GM12891 (cell line): ENCODE results near the gene MBD5.

Experiments
- DNase-seq: peaks from one replicate; pipeline ENCODE4 v3.0.0; 2011; ENCODE audit warnings: low spot score; ENCODE audit not compliant: insufficient read length
- FAIRE-seq: peaks from 2 replicates; lab custom pipeline; 2011; peaks lifted over from hg19 to GRCh38; lab: Jason Lieb, UNC
- PAX5 ChIP-seq: IDR thresholded peaks from 2 replicates; pipeline ENCODE4 v1.6.1; 2011; ENCODE audit warnings: low read length, moderate library complexity, mild to moderate bottlenecking; ENCODE audit not compliant: insufficient read depth, severe bottlenecking
- POLR2A ChIP-seq: IDR thresholded peaks from 2 replicates; pipeline ENCODE4 v1.6.1; 2011; ENCODE audit warnings: low read depth, low read length, control low read depth
- POLR2AphosphoS5 ChIP-seq: IDR thresholded peaks from 2 replicates; pipeline ENCODE4 v1.6.1; 2011; ENCODE audit warnings: low read depth, low read length, control low read depth
- POU2F2 ChIP-seq: IDR thresholded peaks from 2 replicates; pipeline ENCODE4 v1.6.1; 2011; ENCODE audit warnings: low read depth, mild to moderate bottlenecking, control low read depth, low read length, moderate library complexity
- SPI1 ChIP-seq: IDR thresholded peaks from 2 replicates; pipeline ENCODE4 v1.6.1; 2011; ENCODE audit warnings: low read depth, low read length, control low read depth
- TAF1 ChIP-seq: IDR thresholded peaks from 2 replicates; pipeline ENCODE4 v1.6.1; 2011; ENCODE audit warnings: low read depth, low read length, control low read depth

Gene MBD5

GRCh38 chr2:148553332-148553887 lies 532.5 kb downstream of the MBD5 start:
- TF ChIP-seq POU2F2, result no peak
- TF ChIP-seq SPI1, result no peak
- no peak for TF ChIP-seq POLR2AphosphoS5
- TF ChIP-seq TAF1, result no peak
- no peak for TF ChIP-seq PAX5
- TF ChIP-seq POLR2A, result no peak
- DNase-seq, result no peak
- peak; percentile 33 for FAIRE-seq

DNA sequence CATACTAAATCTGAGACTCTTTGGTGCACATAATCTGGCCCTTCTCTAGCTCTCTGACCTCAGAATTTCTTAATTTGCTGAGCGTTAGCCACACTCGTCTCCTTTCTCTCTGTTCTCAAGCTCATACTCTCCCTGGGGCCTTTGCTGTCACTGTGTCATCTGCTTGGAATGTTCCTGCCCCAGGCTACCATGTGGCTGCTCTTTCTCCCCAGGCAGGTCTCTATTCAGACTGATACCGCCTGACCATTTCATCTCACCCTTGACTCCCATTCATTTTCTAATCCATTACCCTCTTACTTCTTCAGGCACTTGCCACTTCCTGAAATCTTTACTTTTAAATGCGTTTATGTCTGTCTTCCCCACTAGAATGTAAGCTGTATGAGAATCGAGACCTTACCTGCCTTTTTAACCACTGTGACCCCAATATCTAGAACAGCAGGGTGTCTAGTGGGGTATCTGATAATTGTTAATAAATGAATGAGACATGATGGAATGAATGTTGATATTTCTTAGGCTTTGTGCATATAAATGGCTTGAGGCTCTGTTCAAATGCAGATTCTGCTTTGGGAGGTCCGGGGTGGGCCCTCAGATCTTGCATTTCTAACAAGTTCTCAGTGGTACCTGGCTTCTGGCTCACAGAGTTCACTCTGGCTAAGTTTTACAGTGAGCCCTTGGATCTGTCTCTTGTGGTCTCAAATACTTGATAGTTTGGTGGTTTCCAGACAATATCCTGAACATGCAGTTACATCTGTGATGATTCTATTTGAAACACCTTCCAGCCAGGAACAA lies 533.8 kb downstream of the MBD5 start:
- TF ChIP-seq TAF1 (no peak), PAX5 (no peak), POU2F2 (no peak), SPI1 (no peak)
- DNase-seq (no peak), FAIRE-seq (no peak)

- no peak for DNase-seq
- TF ChIP-seq POU2F2 (no peak), SPI1 (no peak), TAF1 (no peak), POLR2AphosphoS5 (no peak), PAX5 (no peak), POLR2A (no peak)
- no peak for FAIRE-seq
These were observed 534.9 kb downstream of the MBD5 start for GRCh38 chr2:148555622-148556294.

DNA sequence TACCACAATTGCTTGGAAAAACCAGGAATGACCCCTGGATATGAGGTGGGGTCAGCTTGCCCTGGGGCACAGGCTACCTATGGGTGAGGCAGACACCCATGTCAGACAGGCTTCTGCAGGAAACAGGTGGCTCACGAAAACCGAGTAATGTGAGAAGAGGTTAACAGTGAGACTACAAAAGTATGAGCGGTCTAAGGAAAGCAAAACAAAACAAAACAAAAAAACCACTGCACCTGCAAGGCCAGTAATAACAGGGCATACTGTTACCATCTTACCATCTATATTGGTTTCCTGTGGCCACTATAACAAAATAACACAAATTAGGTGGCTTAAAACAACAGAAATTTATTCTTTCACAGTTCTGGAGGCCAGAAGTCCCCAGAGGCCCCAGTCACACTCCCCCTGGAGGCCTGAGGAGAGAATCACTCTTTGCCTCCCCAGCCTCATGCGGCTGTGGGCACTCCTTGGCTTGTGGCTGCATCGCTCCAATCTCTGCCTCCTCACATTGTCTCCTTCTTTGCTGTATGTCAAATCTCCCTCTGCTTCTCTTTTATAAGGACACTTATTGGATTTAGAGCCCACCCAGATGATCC lies 537.0 kb downstream of the MBD5 start:
- DNase-seq, result no peak
- no peak for FAIRE-seq

GRCh38 chr2:148560496-148560895 lies 539.6 kb downstream of the MBD5 start:
- DNase-seq, result no peak
- no peak for TF ChIP-seq POLR2AphosphoS5
- no peak for TF ChIP-seq POU2F2
- no peak for TF ChIP-seq SPI1
- TF ChIP-seq TAF1, result no peak
- TF ChIP-seq PAX5, result no peak
- TF ChIP-seq POLR2A, result no peak
- no peak for FAIRE-seq

More for the DNA sequence above, 537.0 kb downstream of the MBD5 start:
- TF ChIP-seq SPI1, result no peak
- TF ChIP-seq POLR2AphosphoS5, result no peak
- TF ChIP-seq TAF1, result no peak
- TF ChIP-seq PAX5, result no peak
- no peak for TF ChIP-seq POU2F2
- TF ChIP-seq POLR2A, result no peak

GRCh38 chr2:148561389-148561788 lies 540.5 kb downstream of the MBD5 start:
- no peak for DNase-seq
- TF ChIP-seq POLR2AphosphoS5 (no peak), SPI1 (no peak), POU2F2 (no peak), PAX5 (no peak), TAF1 (no peak), POLR2A (no peak)
- FAIRE-seq, result no peak

DNA sequence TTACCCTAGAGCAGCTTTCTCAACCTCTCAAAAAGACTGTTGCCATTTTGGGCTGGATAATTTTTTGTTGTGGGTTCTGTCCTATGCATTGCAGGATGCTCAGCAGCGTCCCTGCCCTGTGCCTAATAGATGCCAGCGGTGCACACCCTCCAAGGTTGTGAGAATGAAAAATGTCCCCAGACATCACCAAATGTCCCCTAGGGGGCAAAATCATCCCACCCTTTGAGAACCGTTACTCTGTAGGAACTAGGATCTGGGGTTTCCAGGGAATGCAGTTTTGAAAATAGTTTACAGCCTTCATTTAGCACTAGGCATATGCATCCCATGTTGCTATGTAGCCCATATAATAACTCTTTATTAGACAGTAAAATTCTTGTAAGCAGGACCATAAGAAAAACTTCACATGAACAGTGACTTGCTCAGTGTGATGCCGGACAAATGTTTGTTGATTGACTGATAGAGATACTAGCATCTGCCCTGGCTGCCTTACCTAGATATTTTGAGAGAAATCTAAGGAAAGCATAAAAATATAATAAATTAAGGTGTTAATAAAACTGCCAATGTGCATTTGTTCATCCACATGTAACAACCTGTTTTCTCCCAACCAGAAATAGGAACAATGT lies 544.5 kb downstream of the MBD5 start:
- DNase-seq, result no peak
- no peak for FAIRE-seq
- TF ChIP-seq POLR2AphosphoS5 (no peak), POU2F2 (no peak), POLR2A (no peak), TAF1 (no peak), PAX5 (no peak), SPI1 (no peak)
